Frontal cortex (tissue), 4 donors: ENCODE results near the gene FBXO44. TPM values are rescaled to one million over a fixed set of nuclear protein-coding genes. Genes with fewer than 3 reads are reported as not detected.
A peak's percentile ranks its signal among the peaks of the same experiment; 100 is the strongest.
"Not testable (repeated sequence)": the region's sequence is repeated elsewhere in the genome, so short reads cannot be mapped to it uniquely, and the experiment has no call there.

Experiments used
- DNase-seq, 2 donors: peaks; one replicate each; pipeline ENCODE4 v3.0.0; 2012; ENCODE audit warnings: low spot score in 2 of 2
- FAIRE-seq: peaks from 2 replicates; lab custom pipeline; 2012; peaks lifted over from hg19 to GRCh38; lab: Jason Lieb, UNC
- total RNA-seq: library from RNA; depleted of rRNA; stranded (reverse); fragments of >200 nt; gene quantifications from one replicate; pipeline ENCODE4 v1.2.3, GENCODE V29; 2014
- donor health status: control.
- donor health status: control.
- donor health status: control.

FBXO44 gene, protein sequence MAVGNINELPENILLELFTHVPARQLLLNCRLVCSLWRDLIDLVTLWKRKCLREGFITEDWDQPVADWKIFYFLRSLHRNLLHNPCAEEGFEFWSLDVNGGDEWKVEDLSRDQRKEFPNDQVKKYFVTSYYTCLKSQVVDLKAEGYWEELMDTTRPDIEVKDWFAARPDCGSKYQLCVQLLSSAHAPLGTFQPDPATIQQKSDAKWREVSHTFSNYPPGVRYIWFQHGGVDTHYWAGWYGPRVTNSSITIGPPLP
- total RNA-seq, result 33.0 TPM

DNA sequence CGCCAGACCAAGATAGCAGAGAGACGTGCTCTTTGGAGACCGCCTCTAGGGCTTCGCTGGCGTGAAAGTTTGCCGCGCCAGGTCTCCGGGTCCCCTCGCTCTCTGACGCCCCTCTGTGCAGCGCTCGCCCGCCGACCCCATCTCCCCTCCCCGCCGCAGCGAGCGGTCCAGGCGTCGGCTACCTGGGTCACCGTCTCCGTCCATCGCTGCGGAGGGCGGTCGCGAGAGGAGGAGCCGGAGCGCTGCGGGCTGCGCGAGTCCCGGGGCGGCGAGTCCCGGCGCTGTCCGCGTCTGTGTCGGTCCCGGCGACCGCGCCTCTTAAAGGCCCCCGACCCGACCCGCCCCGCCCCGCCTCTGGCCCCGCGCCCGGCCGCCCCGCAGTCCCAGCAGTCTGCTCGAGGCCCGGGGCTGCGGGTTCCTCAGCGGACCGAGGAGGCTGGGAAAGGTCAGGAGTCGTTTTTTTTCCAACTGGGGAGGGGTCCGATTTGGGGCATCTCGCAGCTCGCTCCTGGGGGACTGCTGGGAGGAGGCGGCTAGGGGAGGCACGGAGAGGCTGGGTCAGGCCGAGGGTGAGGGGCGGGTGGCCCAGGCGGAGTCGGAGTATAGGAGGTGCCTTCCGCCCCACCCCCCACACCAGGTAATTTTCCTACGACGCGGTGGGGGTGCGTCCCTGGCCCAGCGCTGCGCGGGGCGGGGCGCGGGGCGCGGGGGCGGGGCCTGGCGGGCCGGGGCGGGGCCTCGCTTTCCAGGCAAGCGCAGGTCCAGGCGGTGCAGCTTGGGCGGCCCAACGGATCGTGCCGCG, at the start of gene FBXO44, which contains the start of gene FBXO2:
Gene FBXO44 (plus strand): TSS at position 741 of the 802 bp plus-strand sequence. CDS start 959 bp downstream, outside the sequence.
Gene FBXO2 (minus strand): TSS at position 293 of the 802 bp plus-strand sequence. CDS start 89 bp downstream, at position 204.
- DNase-seq (peak; percentile 80 to 83), FAIRE-seq (no peak)

DNA sequence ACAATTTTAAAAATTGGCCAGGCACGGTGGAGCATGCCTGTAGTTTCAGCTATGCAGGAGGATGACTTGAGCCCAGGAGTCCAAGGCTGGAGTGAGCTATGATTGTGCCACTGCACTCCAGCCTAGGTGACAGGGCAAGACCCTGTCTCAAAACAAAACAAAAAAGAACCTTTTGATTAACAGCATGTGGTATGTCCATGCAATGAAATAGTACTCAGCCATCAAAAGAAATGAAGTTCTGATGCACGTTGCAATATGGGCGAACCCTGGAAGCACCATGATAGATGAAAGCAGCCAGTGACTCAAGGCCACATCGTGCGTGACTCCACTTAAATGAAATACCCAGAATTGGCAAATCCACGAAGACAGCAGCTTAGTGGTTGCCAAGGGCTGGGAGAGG, 47.9 kb upstream of the FBXO44 start:
- DNase-seq, result no peak
- FAIRE-seq, result no peak

DNA sequence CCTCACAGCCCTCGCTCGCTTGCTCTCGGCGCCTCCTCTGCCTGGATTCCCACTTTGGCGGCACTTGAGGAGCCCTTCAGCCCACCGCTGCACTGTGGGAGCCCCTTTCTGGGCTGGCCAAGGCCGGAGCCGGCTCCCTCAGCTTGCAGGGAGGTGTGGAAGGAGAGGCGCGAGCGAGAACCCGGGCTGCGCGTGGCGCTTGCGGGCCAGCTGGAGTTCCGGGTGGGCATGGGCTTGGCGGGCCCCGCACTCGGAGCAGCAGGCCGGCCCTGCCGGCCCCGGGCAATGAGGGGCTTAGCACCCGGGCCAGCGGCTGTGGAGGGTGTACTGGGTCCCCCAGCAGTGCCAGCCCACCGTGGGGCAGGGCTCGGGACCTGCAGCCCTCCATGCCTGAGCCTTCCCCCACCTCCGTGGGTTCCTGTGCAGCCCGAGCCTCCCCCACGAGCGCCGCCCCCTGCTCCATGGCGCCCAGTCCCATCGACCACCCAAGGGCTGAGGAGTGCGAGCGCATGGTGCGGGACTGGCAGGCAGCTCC, 46.0 kb upstream of the FBXO44 start:
- DNase-seq, FAIRE-seq: not testable (repeated sequence)

DNA sequence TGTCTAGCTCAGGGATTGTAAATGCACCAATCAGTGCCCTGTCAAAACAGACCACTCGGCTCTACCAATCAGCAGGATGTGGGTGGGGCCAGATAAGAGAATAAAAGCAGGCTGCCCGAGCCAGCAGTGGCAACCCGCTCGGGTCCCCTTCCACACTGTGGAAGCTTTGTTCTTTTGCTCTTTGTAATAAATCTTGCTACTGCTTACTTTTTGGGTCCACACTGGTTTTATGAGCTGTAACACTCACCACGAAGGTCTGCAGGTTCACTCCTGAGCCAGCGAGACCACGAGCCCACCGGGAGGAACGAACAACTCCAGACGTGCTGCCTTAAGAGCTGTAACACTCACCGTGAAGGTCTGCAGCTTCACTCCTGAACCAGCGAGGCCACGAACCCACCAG, 45.3 kb upstream of the FBXO44 start:
- not testable (repeated sequence) for DNase-seq, FAIRE-seq

DNA sequence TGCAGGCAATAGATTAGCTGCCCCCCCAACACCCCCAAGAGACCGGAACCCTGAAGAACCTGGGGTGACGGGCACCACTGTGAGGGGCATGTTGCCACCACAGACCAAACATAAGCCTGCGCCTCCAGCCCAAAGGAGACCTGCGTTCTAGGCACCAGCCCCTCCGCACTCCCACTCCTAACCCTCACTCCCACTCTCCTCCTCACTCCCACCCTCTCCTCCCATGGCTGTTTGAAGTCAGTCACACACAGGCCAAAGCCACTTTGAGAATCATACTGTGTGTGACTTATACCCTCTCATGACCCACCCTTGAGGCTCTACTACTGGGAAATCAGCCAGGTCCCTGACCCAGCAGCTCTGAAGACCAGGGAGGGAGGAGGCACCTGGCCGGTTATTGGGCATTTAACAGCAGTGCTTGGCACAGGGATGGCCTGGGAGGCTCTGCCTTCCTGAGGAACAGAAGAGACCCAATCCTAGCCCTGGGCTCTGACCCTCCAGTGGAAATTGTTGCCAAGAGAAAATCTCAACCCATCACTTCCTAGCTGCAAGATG, 44.0 kb upstream of the FBXO44 start:
- no peak for FAIRE-seq
- DNase-seq, result no peak

DNA sequence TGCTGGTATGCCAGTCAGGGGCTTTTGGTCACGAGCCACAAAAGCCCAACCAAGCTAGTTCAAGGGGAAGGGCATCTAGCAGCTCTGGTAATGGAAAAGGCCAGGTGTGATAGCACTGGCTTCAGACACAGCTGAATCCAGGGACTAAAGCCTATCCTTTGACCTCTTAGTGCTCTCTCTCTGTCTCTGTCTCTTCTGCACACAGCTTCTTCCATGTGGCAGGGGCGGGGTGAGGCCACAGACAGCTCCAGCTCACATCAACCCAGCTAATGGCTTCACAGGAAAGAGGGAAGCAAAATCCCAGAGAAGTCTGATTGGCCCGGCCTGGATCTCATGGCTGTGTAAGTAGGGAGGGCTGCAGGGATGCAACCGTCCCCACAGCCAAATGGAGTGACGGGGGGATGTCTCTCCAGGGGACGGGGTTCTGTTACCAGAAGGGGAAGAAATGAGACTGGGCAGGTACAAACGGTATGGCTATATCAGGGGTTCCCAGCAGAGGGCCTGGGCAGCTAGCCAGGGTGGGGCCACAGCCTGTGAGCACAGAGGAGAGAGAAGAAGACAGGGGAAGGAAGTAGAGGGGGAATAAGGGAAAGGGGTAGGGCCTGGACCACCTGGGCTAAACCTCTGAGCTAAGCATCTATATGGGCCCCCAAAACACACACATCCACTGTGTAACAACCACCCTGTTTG, 42.9 kb upstream of the FBXO44 start:
- no peak for DNase-seq
- FAIRE-seq, result no peak

DNA sequence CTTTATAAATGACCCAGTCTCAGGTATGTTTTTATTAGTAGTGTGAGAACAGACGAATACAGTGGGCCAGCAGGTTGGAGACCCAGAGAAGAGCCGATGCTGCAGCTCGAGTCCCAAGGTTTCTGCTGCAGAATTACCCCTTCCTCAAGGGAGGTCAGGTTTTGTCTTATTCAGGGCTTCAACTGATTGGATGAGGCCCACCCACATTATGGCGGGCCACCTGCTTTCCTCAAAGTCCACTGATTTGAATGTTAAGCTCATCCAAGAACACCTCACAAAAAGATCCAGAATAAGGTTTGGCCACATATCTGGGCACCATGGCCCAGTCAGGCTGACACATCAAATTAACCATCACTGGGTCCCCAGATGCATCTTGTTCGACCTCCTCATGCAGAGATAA, 41.3 kb upstream of the FBXO44 start:
- no peak for DNase-seq
- no peak for FAIRE-seq

DNA sequence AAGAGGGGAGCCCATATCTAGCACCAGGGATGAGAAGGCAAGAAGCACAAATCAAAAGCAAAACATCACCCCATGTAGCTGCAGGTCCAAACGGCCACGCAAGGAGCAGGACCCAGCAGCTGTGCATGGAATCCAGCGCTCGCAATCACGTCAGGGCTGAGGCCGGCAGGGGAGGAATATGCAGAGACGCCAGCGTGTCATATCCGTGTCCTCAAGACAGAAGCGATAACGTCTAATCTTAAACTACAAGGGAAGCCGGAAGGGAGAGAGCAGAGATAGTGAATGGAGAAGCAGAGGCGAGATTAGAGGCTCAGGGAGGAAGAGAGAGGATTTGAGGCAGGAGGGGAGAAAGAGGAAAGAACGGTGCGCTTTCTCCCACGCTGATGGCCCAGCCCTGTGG, 39.6 kb upstream of the FBXO44 start:
- no peak for DNase-seq
- FAIRE-seq, result no peak

DNA sequence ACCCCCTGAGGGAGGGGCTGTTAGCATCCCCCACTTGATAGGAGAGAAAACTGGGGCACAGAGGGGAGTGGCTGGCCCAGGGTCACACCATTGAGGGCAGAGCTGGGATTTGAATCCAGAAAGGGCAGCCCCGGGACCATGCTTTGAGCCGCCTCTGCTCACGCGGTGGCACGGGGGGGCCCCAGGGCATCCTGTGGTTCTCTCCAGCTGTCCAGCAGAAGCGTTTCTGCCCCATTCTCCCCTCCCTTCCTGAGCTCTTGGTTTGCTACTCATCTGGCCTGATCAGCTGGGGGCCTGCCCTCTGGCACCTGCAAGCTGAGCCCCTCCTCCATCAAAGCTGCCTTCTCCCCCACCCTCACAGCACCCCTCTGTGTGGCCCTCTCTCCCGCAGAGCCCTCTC, 37.9 kb upstream of the FBXO44 start:
- no peak for DNase-seq
- no peak for FAIRE-seq

DNA sequence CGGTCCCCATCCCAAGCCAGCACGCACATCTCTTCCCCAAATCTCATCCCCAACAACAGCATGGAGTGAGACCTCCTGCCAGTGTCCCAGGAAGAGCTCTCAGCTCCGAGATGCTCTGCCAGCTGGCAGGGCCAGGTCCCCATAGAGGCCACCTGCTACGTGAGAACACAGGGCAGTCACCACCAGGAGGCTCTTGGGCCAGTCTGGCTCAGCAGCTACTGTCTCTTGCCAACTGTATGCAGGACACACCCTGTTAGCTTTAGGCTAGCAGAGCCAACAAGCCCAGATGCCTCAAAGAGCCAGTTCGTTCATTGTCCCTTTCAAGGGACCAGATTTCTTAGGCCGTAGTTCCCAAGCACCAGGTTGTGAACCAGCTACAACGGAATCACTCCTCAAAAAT, 37.4 kb upstream of the FBXO44 start:
- DNase-seq (no peak), FAIRE-seq (no peak)

DNA sequence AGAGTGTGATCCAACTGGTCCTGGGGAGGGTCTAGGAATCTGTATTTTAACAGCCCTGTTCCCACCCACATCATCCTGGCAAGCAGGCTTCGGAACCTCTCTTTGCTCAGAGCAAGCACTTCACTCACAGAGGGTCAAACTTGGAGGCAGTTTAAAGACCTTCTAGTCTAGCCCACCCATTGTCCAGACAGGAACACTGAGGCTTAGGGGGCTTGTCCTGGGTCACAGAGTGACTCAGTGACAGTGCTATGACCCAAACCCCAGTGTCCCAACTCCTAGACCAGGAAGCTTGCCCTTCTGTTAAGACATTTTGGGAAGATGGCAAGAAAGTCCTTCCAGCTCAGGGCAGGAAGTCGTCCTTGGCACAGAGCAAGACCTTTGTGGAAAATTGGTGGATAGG, 36.9 kb upstream of the FBXO44 start:
- DNase-seq, result no peak
- FAIRE-seq, result no peak

DNA sequence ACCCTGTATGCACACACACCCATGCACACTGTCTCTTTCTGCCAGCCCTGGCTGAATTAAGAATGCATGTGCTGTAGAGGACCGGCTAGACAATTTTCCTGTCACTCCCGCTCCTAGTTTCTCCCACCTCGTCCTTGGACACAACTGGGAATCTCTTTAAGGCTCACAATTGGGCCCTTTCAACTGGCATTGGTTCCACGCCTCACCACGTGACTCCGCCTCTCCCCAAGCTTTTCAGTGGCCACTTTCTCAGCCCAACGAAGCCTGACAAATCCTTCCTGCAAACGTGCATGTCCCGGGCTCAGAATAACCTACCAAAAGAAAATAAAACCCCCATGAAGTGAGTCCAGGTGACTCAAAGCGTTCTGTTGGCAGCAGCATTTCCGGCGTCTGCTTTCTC, 34.3 kb upstream of the FBXO44 start:
- FAIRE-seq, result no peak

DNA sequence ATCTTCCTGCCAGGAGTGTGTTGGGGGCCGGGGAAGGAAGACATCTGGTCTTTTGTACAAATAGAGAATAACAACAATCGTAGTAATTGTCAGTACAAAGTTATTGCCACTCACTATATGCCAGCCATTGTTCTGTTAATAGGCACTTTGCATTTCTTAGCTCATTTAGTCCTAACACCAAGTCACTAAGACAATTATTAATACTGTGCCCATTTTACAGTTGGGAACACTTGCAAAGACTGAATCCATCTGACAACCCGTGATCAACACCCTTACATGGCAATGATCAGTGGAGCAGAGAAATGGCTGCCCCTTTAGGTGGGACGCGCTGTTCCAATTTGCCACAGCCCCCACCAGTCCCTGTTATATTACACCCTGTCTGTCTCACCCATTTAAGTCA, 33.8 kb upstream of the FBXO44 start:
- FAIRE-seq (no peak), DNase-seq (no peak)

More for the DNA sequence above, 34.3 kb upstream of the FBXO44 start:
- DNase-seq, result no peak

DNA sequence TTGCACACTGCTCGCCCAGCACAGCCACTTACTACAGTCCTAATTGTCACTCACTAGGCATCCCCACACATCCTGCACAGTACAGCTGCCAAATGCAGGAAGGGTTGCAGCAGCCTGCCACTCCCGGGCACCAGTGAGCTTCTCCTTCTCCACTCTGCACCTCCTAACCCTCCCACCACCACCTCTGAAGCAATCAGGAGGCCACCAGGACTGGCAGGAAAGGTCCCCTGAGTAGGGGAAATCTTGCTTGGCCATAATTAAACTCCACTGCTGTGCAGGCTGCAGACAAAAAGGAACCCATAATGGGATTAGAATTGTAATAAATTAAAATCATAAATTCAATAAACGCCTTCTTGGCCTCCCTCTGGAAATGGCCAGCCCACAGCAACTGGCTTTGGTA, 32.3 kb upstream of the FBXO44 start:
- DNase-seq, result no peak
- no peak for FAIRE-seq

DNA sequence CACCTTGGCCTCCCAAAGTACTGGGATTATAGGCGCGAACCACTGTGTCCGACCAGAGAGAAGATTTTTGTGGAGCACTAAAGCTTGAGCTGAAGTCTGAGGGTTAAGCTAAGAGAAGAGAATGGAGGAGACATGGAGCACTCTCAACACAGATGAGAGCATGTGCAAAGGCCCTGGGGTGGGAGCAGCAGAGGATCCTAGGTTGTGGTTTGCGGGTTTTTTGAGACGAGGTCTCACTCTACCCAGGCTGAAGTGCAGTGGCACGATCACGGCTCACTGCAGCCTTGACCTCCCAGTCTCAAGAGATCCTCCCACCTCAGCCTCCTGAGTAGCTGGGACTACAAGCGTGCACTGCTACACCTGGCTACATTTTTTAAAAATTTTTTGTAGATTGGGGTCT, 31.0 kb upstream of the FBXO44 start:
- FAIRE-seq (no peak), DNase-seq (no peak)

DNA sequence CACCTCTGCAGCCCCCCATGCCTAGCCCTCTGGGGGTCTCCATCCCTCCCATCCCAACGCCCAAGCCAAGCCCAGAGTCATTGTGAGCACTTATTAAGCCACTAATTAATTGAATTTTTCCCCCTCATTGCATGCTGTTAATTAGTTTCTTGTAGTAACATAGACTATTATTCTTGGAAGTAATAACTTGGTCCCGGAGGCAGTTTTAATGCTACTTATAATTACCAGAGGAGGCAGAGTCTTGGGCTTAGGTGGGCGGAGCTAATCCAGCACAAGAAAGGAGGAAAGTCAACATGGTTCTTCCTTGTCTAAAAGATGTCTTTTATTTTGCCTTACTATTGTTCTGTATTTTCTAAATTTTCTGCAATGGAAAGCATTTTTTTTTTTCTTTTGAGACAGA, 28.1 kb upstream of the FBXO44 start:
- FAIRE-seq, result no peak

DNA sequence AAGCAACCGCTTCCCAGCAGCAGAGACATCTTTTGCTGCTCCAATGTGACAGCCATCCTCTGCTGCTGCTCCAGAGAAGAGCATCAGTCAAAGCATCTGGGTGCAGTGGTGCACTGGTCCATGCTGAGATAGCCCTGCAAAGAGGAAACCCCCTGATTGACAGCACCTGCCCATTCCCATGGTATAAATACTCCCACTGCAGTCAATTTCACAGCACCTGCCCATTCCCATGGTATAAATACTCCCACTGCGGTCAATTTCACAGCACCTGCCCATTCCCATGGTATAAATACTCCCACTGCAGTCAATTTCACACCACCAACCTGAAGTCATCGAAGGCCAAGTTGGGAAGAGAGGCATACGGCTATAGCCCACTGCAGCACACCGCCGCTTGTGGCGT, 25.9 kb upstream of the FBXO44 start:
- FAIRE-seq (no peak), DNase-seq (no peak)

More for the DNA sequence above, 28.1 kb upstream of the FBXO44 start:
- DNase-seq, result no peak

DNA sequence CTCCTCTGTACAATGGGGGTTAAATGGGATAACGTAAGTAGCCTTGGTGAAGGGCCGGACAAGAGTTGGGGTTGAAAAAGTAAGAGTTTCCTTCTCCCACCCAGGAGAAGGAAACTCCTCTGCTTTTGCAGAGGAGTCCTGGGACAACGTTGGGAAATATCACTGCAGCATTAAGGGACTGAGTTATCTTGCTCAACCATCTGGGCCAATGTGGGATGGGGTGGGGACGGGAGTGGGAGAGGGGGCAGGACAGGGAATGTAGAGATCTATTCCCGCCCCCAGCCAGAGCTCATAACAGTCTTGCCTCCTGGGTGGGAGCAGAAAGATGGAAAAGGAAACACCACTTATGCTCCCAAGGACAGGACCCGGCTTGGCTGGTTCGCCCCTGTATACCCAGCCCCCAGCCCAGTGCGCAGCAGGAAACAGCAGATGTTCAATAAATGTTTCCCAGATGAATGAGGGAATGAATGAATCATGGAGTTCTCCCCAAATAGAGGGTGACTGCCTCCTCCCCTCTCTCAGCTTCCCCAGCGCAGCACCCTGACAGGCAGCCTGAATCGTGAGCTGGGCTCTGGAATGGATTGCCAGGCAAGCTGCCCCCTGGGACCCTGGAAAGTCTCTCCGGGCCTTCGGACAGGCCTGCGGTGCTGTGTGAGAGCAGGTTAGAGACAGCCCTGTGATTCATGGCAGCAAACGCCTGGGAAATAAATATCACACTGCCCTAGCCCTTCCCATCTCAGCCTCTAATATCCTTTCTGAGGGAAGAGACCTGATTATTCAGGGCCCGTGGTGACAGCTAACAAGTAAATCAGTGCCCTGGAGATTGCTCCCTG, 25.3 kb upstream of the FBXO44 start:
- FAIRE-seq, result no peak
- DNase-seq, result no peak
